ENCODE measurements around the gene MTFMT.

Gene MTFMT

GRCh38 chr15:65062726-65063125, 33.3 kb upstream of the MTFMT start:
- TF ChIP-seq HDGF (IDR thresholded peaks at IDR 0.05; ENCODE audit: borderline replicate concordance): no peak
- no peak for TF ChIP-seq SP1 (IDR thresholded peaks at IDR 0.05)
- no peak for TF ChIP-seq L3MBTL2 (conservative IDR thresholded peaks at IDR 0.05)
- TF ChIP-seq ARNT (IDR thresholded peaks at IDR 0.05): no peak
- TF ChIP-seq LEF1 (IDR thresholded peaks at IDR 0.05; ENCODE audit: borderline replicate concordance): no peak
- no peak for TF ChIP-seq CTBP1 (IDR thresholded peaks at IDR 0.05; ENCODE audit: borderline replicate concordance)
- no peak for TF ChIP-seq ELF4 (IDR thresholded peaks at IDR 0.05)
- no peak for TF ChIP-seq TARDBP (IDR thresholded peaks at IDR 0.05)
- no peak for TF ChIP-seq BHLHE40 (IDR thresholded peaks at IDR 0.05; ENCODE audit: borderline replicate concordance)
- TF ChIP-seq PKNOX1 (IDR thresholded peaks at IDR 0.05): no peak
- no peak for DNase-seq (ENCODE audit: extremely low spot score)
- CTCF ChIA-PET: interaction anchor here (0.9 kb wide), 1 partner anchor 28 kb away, joined by 3 read pairs; no protein-coding TSS in a partner anchor
- POLR2A ChIA-PET: no interaction called here

- POLR2A ChIA-PET: no interaction called here
- no peak for DNase-seq (ENCODE audit: extremely low spot score)
- CTCF ChIA-PET: interaction anchor here (0.9 kb wide), 1 partner anchor 28 kb away, joined by 3 read pairs; no protein-coding TSS in a partner anchor
- TF ChIP-seq FOXM1 (IDR thresholded peaks at IDR 0.05; ENCODE audit: borderline replicate concordance) (no peak), HDGF (IDR thresholded peaks at IDR 0.05; ENCODE audit: borderline replicate concordance) (no peak), ELF4 (IDR thresholded peaks at IDR 0.05) (no peak), BHLHE40 (IDR thresholded peaks at IDR 0.05; ENCODE audit: borderline replicate concordance) (no peak), CTBP1 (IDR thresholded peaks at IDR 0.05; ENCODE audit: borderline replicate concordance) (no peak)
These were observed 32.6 kb upstream of the MTFMT start for GRCh38 chr15:65062061-65062460.

- DNase-seq (ENCODE audit: extremely low spot score): no peak
- POLR2A ChIA-PET: interaction anchor here (0.9 kb wide), 1 partner anchor 9 kb away, joined by 4 read pairs; no protein-coding TSS in a partner anchor
- CTCF ChIA-PET: interaction anchor here (0.6 to 0.9 kb wide), 3 partner anchors 22 to 136 kb away, joined by 3 to 12 read pairs (median 4); no protein-coding TSS in a partner anchor
These were observed 31.4 kb upstream of the MTFMT start for GRCh38 chr15:65060641-65061397.

GRCh38 chr15:65059931-65060596, 30.6 kb upstream of the MTFMT start:
- no peak for DNase-seq (ENCODE audit: extremely low spot score)
- CTCF ChIA-PET: no interaction called here
- POLR2A ChIA-PET: interaction anchor here (0.9 kb wide), 1 partner anchor 10 kb away, joined by 4 read pairs; no protein-coding TSS in a partner anchor
- TF ChIP-seq FOXA1 (IDR thresholded peaks at IDR 0.05) (no peak), SUZ12 (IDR thresholded peaks at IDR 0.05) (no peak), ELF4 (IDR thresholded peaks at IDR 0.05) (no peak), FOXM1 (IDR thresholded peaks at IDR 0.05; ENCODE audit: borderline replicate concordance) (no peak), FOXK2 (IDR thresholded peaks at IDR 0.05) (no peak)

More at GRCh38 chr15:65060641-65061397, 31.4 kb upstream of the MTFMT start:
- TF ChIP-seq SP1 (IDR thresholded peaks at IDR 0.05) (no peak), ZNF384 (IDR thresholded peaks at IDR 0.05) (no peak)

GRCh38 chr15:65059369-65059750, 29.9 kb upstream of the MTFMT start:
- ChIA-PET POLR2A (no interaction called here), CTCF (no interaction called here)
- TF ChIP-seq FOXM1 (IDR thresholded peaks at IDR 0.05; ENCODE audit: borderline replicate concordance): no peak
- TF ChIP-seq SUZ12 (IDR thresholded peaks at IDR 0.05): no peak
- no peak for TF ChIP-seq SP1 (IDR thresholded peaks at IDR 0.05)
- no peak for TF ChIP-seq ARNT (IDR thresholded peaks at IDR 0.05)
- no peak for TF ChIP-seq HDGF (IDR thresholded peaks at IDR 0.05; ENCODE audit: borderline replicate concordance)
- no peak for DNase-seq (ENCODE audit: extremely low spot score)

- ChIA-PET POLR2A (no interaction called here), CTCF (no interaction called here)
- DNase-seq (ENCODE audit: extremely low spot score): no peak
- no peak for TF ChIP-seq FOXK2 (IDR thresholded peaks at IDR 0.05)
These were observed 29.2 kb upstream of the MTFMT start for GRCh38 chr15:65058394-65059368.

GRCh38 chr15:65057549-65057940, 28.1 kb upstream of the MTFMT start:
- ChIA-PET POLR2A (no interaction called here), CTCF (no interaction called here)
- TF ChIP-seq ELF4 (IDR thresholded peaks at IDR 0.05): no peak
- no peak for TF ChIP-seq FOXK2 (IDR thresholded peaks at IDR 0.05)
- no peak for TF ChIP-seq ARNT (IDR thresholded peaks at IDR 0.05)
- no peak for TF ChIP-seq PKNOX1 (IDR thresholded peaks at IDR 0.05)
- no peak for TF ChIP-seq NFRKB (IDR thresholded peaks at IDR 0.05)
- no peak for TF ChIP-seq SUZ12 (IDR thresholded peaks at IDR 0.05)
- no peak for TF ChIP-seq BHLHE40 (IDR thresholded peaks at IDR 0.05; ENCODE audit: borderline replicate concordance)
- no peak for TF ChIP-seq CTBP1 (IDR thresholded peaks at IDR 0.05; ENCODE audit: borderline replicate concordance)
- no peak for TF ChIP-seq FOXM1 (IDR thresholded peaks at IDR 0.05; ENCODE audit: borderline replicate concordance)
- no peak for TF ChIP-seq LEF1 (IDR thresholded peaks at IDR 0.05; ENCODE audit: borderline replicate concordance)
- TF ChIP-seq ZNF384 (IDR thresholded peaks at IDR 0.05): no peak
- no peak for TF ChIP-seq SP1 (IDR thresholded peaks at IDR 0.05)
- no peak for TF ChIP-seq L3MBTL2 (conservative IDR thresholded peaks at IDR 0.05)
- no peak for TF ChIP-seq TARDBP (IDR thresholded peaks at IDR 0.05)
- DNase-seq (ENCODE audit: extremely low spot score): no peak

Measured in HEK293T (cell line).